Activated CD8-positive, alpha-beta T cell treated with anti-CD3 and anti-CD28 coated beads for 36 hours (primary cell): ENCODE results near the gene TMEM62. TPM values are rescaled to one million over a fixed set of nuclear protein-coding genes. Genes with fewer than 3 reads are reported as not detected.

Experiments used
- ATAC-seq: fragments of 200-7000 bp; cut with Tn5 transposase; one replicate; pipeline ENCODE4 v1.10.0; 2021; ENCODE audit warnings: mild to moderate bottlenecking, moderate library complexity
- CTCF ChIA-PET: fragments of 350-600 bp; sonication (Branson Sonifier 250); formaldehyde crosslinking; loops from one replicate; lab custom pipeline; 2021; ENCODE audit warnings: antibody characterized with exemption; lab: Charles Lee
- POLR2A ChIA-PET: fragments of 350-600 bp; sonication (Branson Sonifier 250); formaldehyde crosslinking; loops from one replicate; lab custom pipeline; 2021; ENCODE audit warnings: antibody characterized with exemption; lab: Charles Lee
- DNase-seq: peaks from one replicate; pipeline ENCODE4 v3.0.0-alpha.2; 2020
- H3K27ac Mint-ChIP-seq: one replicate; pipeline ENCODE4 v1.8.0; 2021; ENCODE audit warnings: mild to moderate bottlenecking, mixed read lengths
- H3K27me3 Mint-ChIP-seq: one replicate; pipeline ENCODE4 v1.8.0; 2021; ENCODE audit warnings: mixed read lengths
- H3K36me3 Mint-ChIP-seq: one replicate; pipeline ENCODE4 v1.8.0; 2021; ENCODE audit warnings: low read depth, mixed read lengths
- H3K4me1 Mint-ChIP-seq: one replicate; pipeline ENCODE4 v1.8.0; 2021; ENCODE audit warnings: low read depth, mixed read lengths
- H3K4me3 Mint-ChIP-seq: one replicate; pipeline ENCODE4 v1.8.0; 2021; ENCODE audit warnings: mild to moderate bottlenecking, moderate library complexity, mixed read lengths
- H3K9me3 Mint-ChIP-seq: one replicate; pipeline ENCODE4 v1.8.0; 2021; ENCODE audit warnings: mixed read lengths
- intact Hi-C: fragments of 100-400 bp; cut with micrococcal nuclease; formaldehyde crosslinking; loops from one replicate; pipeline ENCODE4 v1.10.0; 2022
- total RNA-seq, 2 experiments: library from RNA; stranded (reverse); gene quantifications; one replicate each; pipeline ENCODE4 v1.2.3, GENCODE V29; 2021
- TF ChIP-seq, protein P1 (sequence below): fragments of 200-600 bp; IDR thresholded peaks from one replicate; pipeline ENCODE4 v1.8.0; 2022; ENCODE audit warnings: antibody characterized with exemption, mild to moderate bottlenecking

The TMEM62 gene
- total RNA-seq, 2 experiments from 2014 or later: 10.5 to 11.6 TPM

DNA sequence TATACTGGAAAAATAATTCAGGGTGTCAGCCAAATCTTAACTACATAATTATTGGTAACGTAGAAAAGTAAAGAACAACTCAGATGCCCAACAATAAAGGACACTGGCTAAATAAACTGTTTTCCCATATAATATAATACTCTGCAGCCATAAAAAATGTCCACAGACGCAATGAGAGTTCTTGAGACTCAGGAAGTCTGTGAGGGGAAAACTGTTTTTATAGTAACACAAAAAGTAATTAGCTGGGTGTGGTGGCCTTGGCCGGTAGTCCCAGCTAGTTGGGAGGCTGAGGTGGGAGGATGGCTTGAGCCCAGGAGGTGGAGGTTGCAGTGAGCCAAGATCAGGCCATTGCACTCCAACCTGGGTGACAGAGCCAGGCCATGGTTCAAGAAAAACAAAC is 22.0 kb upstream of the TMEM62 start:
- H3K27ac Mint-ChIP-seq: no peak overlapping the region
- no peaks in the 10 kb centered on the region for H3K36me3 Mint-ChIP-seq
- ChIA-PET POLR2A (no interaction called here), CTCF (interaction anchor here (0.9 to 1.6 kb wide), 3 partner anchors 9 to 174 kb away, joined by 3 to 5 read pairs (median 4); no protein-coding TSS in a partner anchor)
- DNase-seq (no peak), ATAC-seq (no peak)
- H3K9me3 Mint-ChIP-seq: no peaks in the 10 kb centered on the region
- H3K4me3 Mint-ChIP-seq: no peak overlapping the region
- peaks cover 6% of the 10 kb centered on the region for H3K27me3 Mint-ChIP-seq
- H3K4me1 Mint-ChIP-seq: peaks cover 5% of the 10 kb centered on the region
- TF ChIP-seq, protein P1, sequence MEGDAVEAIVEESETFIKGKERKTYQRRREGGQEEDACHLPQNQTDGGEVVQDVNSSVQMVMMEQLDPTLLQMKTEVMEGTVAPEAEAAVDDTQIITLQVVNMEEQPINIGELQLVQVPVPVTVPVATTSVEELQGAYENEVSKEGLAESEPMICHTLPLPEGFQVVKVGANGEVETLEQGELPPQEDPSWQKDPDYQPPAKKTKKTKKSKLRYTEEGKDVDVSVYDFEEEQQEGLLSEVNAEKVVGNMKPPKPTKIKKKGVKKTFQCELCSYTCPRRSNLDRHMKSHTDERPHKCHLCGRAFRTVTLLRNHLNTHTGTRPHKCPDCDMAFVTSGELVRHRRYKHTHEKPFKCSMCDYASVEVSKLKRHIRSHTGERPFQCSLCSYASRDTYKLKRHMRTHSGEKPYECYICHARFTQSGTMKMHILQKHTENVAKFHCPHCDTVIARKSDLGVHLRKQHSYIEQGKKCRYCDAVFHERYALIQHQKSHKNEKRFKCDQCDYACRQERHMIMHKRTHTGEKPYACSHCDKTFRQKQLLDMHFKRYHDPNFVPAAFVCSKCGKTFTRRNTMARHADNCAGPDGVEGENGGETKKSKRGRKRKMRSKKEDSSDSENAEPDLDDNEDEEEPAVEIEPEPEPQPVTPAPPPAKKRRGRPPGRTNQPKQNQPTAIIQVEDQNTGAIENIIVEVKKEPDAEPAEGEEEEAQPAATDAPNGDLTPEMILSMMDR: no peak
- intact Hi-C loops: no loop called here

DNA sequence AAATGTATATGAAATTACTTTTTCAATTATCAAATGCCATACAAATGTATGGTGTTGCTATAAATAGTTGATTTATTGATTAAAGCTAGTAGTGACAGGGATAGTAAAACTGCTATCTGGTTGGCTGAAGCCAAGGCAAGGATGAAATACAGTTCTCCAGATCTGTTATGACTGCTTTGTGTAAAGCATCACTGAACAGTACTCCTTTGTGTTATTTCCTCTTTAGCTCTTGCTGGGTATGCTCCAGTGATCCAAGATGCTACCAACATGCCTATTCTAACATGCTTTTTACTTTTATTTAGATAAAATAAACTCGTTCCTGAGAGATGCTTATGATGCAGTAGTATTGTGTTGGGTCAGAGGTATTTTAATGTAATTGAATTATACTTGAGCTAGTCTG is 15.1 kb upstream of the TMEM62 start:
- POLR2A ChIA-PET: no interaction called here
- Mint-ChIP-seq H3K27ac (no peak overlapping the region), H3K4me3 (no peak overlapping the region), H3K4me1 (peaks cover 10% of the 10 kb centered on the region), H3K36me3 (no peaks in the 10 kb centered on the region), H3K9me3 (no peaks in the 10 kb centered on the region), H3K27me3 (peaks cover 12% of the 10 kb centered on the region)
- CTCF ChIA-PET: interaction anchor here (1.0 kb wide), 1 partner anchor 22 kb away, joined by 4 read pairs; no protein-coding TSS in a partner anchor
- DNase-seq (no peak), ATAC-seq (no peak)
- TF ChIP-seq, protein P1: no peak
- intact Hi-C loops: no loop called here

DNA sequence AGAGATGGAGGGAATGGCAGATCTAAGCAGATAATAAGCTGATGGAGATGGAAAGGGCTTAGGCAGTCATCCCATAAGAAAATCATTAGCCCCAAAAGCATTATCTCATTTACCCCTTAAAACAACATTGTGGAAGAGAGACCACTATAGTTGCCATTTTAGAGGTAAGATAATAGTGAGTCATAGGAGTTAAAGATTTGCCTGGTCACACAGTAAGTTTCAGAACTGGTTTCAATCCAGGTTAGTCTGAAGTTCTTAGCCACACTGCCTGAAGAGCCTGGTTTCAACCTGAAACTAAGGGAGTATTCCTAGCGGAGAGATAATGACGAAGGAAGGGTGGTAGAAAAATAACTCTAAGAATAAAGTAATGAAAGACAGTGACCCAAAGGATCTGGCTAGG is 14.6 kb upstream of the TMEM62 start:
- intact Hi-C loops: no loop called here
- peaks cover 12% of the 10 kb centered on the region for H3K27me3 Mint-ChIP-seq
- H3K27ac Mint-ChIP-seq: no peak overlapping the region
- peaks cover 11% of the 10 kb centered on the region for H3K4me1 Mint-ChIP-seq
- CTCF ChIA-PET: interaction anchor here (1.0 kb wide), 1 partner anchor 21 kb away, joined by 4 read pairs; no protein-coding TSS in a partner anchor
- no peak overlapping the region for H3K4me3 Mint-ChIP-seq
- ATAC-seq (no peak), DNase-seq (no peak)
- TF ChIP-seq, protein P1: no peak
- no peaks in the 10 kb centered on the region for H3K9me3 Mint-ChIP-seq
- no peaks in the 10 kb centered on the region for H3K36me3 Mint-ChIP-seq
- POLR2A ChIA-PET: no interaction called here

DNA sequence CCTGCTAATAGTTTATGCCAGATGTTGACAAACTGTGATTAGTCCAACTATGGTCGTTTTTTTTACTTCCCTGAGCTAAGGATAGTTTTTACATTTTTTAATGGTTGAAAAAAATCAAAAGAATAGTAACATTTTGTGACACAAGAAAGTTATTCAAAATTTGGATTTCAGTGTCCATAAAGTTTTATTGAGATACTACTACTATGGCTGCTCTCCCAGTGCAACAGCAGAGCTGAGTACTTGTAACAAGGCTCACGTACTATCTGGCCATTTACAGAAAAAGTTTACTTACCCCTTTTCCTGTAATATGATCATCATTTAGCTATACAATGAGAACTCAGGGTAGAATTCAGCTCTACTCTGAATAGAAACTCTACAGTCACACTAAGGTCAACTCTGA is 11.5 kb upstream of the TMEM62 start:
- CTCF ChIA-PET: interaction anchor here (0.8 kb wide), 1 partner anchor 10 kb away, joined by 4 read pairs; no protein-coding TSS in a partner anchor
- intact Hi-C loops: no loop called here

GRCh38 chr15:43125100-43125661 is 8.2 kb upstream of the TMEM62 start:
- H3K4me3 Mint-ChIP-seq: no peak overlapping the region
- TF ChIP-seq, protein P1: no peak
- H3K27me3 Mint-ChIP-seq: peaks cover 7% of the 10 kb centered on the region
- ChIA-PET CTCF (interaction anchor here (1.3 kb wide), 1 partner anchor 15 kb away, joined by 3 read pairs; no protein-coding TSS in a partner anchor), POLR2A (no interaction called here)
- H3K9me3 Mint-ChIP-seq: peaks cover 3% of the 10 kb centered on the region
- intact Hi-C loops: no loop called here
- DNase-seq: no peak
- peaks cover 11% of the 10 kb centered on the region for H3K4me1 Mint-ChIP-seq
- no peak for ATAC-seq
- no peaks in the 10 kb centered on the region for H3K36me3 Mint-ChIP-seq
- no peak overlapping the region for H3K27ac Mint-ChIP-seq

More for the DNA sequence above, 11.5 kb upstream of the TMEM62 start:
- Mint-ChIP-seq H3K9me3 (no peaks in the 10 kb centered on the region), H3K27me3 (peaks cover 10% of the 10 kb centered on the region), H3K4me3 (no peak overlapping the region), H3K36me3 (no peaks in the 10 kb centered on the region), H3K4me1 (peaks cover 11% of the 10 kb centered on the region), H3K27ac (no peak overlapping the region)
- POLR2A ChIA-PET: no interaction called here
- TF ChIP-seq, protein P1: no peak
- ATAC-seq: no peak
- DNase-seq: no peak
